ENCODE measurements around the gene FSD1L.

DNA sequence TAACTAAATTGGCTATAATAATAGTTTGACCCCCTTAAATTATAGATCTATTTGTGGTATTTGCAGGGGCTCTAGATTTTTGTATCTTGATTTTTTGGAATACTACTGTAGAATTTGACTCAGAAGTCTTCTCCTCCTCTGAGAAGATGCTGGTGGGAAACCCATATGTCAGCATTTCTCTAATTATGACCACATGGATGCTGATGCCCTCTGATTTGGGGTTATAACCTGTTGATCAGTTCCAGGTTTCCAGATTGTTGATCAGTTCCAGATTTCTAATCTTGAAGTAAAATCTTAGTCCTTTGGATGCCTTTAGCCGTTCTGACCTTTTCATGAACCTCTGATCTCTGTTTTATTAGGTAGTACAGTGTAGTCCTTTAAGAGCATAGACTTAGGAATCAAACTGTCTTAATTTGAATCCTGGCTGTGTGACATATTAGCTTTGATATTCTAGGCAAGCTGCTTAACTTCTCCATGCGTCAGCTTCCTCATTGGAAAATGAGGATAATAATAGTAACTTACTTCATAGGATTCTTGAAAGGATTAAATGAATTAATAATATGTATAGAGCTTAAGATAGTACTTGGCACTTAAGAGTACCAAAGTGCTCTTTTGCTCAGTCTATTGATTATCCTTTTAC lies 8.1 kb downstream of the FSD1L start:
- TF ChIP-seq GATA2 (IDR thresholded peaks at IDR 0.05; ENCODE audit: low read depth, low read length) (no peak; the same call in 1 of the 2 replicates), GATA3 (IDR thresholded peaks at IDR 0.05; ENCODE audit: low read depth, low read length) (no peak)
